GM08714 (cell line): ENCODE data around the gene BECN2.

Experiments used
- H3K4me3 ChIP-seq: fragments of 200-500 bp; sonication (Bioruptor generic); 2 replicates; pipeline ENCODE4 v1.5.1; 2014; ENCODE audit warnings: mild to moderate bottlenecking, low read length, inconsistent platforms
- ZNF274 ChIP-seq: IDR thresholded peaks from 2 replicates; pipeline ENCODE4 v1.6.1; 2012; ENCODE audit warnings: mild to moderate bottlenecking, low read depth, low read length

BECN2 gene

GRCh38 chr1:241957692-241958494, at the start of gene BECN2:
Gene BECN2, plus strand, starts transcription at chr1:241957767. Its CDS starts 0 bp downstream, at chr1:241957767.
- no peak within 1 kb of the TSS for H3K4me3 ChIP-seq
- no peak for TF ChIP-seq ZNF274

- no peak overlapping the region for H3K4me3 ChIP-seq
- TF ChIP-seq ZNF274 = no peak
These were observed 41.4 kb upstream of the BECN2 start for GRCh38 chr1:241916196-241916595.

GRCh38 chr1:241917487-241917886, 40.1 kb upstream of the BECN2 start:
- no peak for TF ChIP-seq ZNF274
- H3K4me3 ChIP-seq = no peak overlapping the region

- TF ChIP-seq ZNF274 = no peak
- no peak overlapping the region for H3K4me3 ChIP-seq
These were observed 38.7 kb upstream of the BECN2 start for GRCh38 chr1:241918879-241919278.

GRCh38 chr1:241924080-241924808, 33.3 kb upstream of the BECN2 start:
- no peak overlapping the region for H3K4me3 ChIP-seq
- no peak for TF ChIP-seq ZNF274

- no peak for TF ChIP-seq ZNF274
- no peak overlapping the region for H3K4me3 ChIP-seq
These were observed 31.4 kb upstream of the BECN2 start for GRCh38 chr1:241926141-241926540.

GRCh38 chr1:241927321-241927720, 30.2 kb upstream of the BECN2 start:
- no peak for TF ChIP-seq ZNF274
- no peak overlapping the region for H3K4me3 ChIP-seq

GRCh38 chr1:241932845-241933244, 24.7 kb upstream of the BECN2 start:
- TF ChIP-seq ZNF274 = no peak
- H3K4me3 ChIP-seq = no peak overlapping the region

GRCh38 chr1:241934201-241934848, 23.2 kb upstream of the BECN2 start:
- TF ChIP-seq ZNF274 = no peak
- H3K4me3 ChIP-seq = no peak overlapping the region

- no peak overlapping the region for H3K4me3 ChIP-seq
- no peak for TF ChIP-seq ZNF274
These were observed 22.7 kb upstream of the BECN2 start for GRCh38 chr1:241934866-241935265.

- TF ChIP-seq ZNF274 = no peak
- no peak overlapping the region for H3K4me3 ChIP-seq
These were observed 17.8 kb upstream of the BECN2 start for GRCh38 chr1:241939798-241940197.

- H3K4me3 ChIP-seq = no peak overlapping the region
- no peak for TF ChIP-seq ZNF274
These were observed 14.8 kb upstream of the BECN2 start for GRCh38 chr1:241942738-241943137.

GRCh38 chr1:241944300-241944699, 13.3 kb upstream of the BECN2 start:
- no peak for TF ChIP-seq ZNF274
- no peak overlapping the region for H3K4me3 ChIP-seq

- H3K4me3 ChIP-seq = no peak overlapping the region
These were observed 10.2 kb upstream of the BECN2 start for GRCh38 chr1:241947354-241947753.

GRCh38 chr1:241950390-241950789, 7.2 kb upstream of the BECN2 start:
- H3K4me3 ChIP-seq = no peak overlapping the region
- TF ChIP-seq ZNF274 = no peak

More at GRCh38 chr1:241947354-241947753, 10.2 kb upstream of the BECN2 start:
- no peak for TF ChIP-seq ZNF274
